ENCODE data around the gene OR2M4. TPM values are rescaled to one million over a fixed set of nuclear protein-coding genes. Genes with fewer than 3 reads are reported as not detected.

The OR2M4 gene
- total RNA-seq, 2 donors from 2014 or later, result 0.11 TPM; not detected in 1

DNA sequence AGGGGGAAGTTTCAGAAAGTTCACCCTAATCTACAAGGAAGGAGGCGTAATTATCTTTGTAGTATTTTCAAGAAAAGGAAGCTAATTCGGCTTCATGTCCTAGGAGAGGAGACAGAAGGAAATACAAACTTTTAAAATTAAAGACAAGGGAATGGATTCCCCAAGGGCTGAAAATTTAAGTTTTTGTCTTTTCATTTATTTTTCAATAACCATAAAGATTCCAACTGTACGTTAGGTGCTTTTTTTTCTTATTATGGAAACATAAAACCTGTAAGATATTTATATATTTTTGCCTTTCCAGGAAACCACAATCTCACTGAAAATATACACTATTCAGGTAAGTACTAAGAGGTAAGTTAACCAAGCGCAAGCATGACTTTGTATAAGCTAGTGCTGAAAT is 34.3 kb upstream of the OR2M4 start, which contains the start of gene OR2M3:
Gene OR2M3, plus strand, starts transcription at position 301 of the 400 bp plus-strand sequence. CDS start 5,803 bp downstream, outside the sequence.
- Histone ChIP-seq H3K36me3 (no peaks in the 10 kb centered on the region), H3K9me3 (no peaks in the 10 kb centered on the region), H3K27ac (no peak within 1 kb of the TSS), H3K27me3 (replicated peaks; ENCODE audit: insufficient read depth) (no peaks in the 10 kb centered on the region), H3K4me1 (replicated peaks) (no peaks in the 10 kb centered on the region), H3K4me3 (no peak within 1 kb of the TSS)
- intact Hi-C loops (cut with DNase I), result no loop called here
- no peak for TF ChIP-seq POLR2AphosphoS5 (IDR thresholded peaks at IDR 0.05)
- TF ChIP-seq, protein P1, sequence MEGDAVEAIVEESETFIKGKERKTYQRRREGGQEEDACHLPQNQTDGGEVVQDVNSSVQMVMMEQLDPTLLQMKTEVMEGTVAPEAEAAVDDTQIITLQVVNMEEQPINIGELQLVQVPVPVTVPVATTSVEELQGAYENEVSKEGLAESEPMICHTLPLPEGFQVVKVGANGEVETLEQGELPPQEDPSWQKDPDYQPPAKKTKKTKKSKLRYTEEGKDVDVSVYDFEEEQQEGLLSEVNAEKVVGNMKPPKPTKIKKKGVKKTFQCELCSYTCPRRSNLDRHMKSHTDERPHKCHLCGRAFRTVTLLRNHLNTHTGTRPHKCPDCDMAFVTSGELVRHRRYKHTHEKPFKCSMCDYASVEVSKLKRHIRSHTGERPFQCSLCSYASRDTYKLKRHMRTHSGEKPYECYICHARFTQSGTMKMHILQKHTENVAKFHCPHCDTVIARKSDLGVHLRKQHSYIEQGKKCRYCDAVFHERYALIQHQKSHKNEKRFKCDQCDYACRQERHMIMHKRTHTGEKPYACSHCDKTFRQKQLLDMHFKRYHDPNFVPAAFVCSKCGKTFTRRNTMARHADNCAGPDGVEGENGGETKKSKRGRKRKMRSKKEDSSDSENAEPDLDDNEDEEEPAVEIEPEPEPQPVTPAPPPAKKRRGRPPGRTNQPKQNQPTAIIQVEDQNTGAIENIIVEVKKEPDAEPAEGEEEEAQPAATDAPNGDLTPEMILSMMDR (IDR thresholded peaks at IDR 0.05), result no peak
- TF ChIP-seq POLR2A (IDR thresholded peaks at IDR 0.05), result no peak
- no peak for DNase-seq (ENCODE audit: low spot score)
- 60% methylated on average over 4 of the region's 4 CpGs for WGBS

DNA sequence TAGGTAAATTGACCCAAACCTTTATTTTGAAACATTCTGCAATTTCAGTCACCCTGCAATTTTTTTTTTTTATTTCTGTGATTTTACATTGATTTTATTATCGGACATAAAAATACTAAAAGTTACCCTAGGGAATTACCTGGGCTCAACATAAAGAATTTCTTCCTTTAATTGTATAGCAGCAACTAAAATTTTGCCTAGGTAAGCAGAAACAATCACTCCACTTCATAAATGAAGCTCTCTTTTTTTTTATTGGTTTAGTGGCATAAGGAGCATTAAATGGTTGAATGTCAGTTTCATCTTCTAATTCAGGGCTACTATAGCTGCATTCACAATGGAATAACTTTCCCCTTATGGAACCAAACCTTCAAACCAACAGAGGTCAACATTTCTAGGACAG is 15.3 kb upstream of the OR2M4 start:
- Histone ChIP-seq H3K9me3 (no peaks in the 10 kb centered on the region), H3K4me1 (replicated peaks) (no peaks in the 10 kb centered on the region), H3K27ac (no peak overlapping the region), H3K27me3 (replicated peaks; ENCODE audit: insufficient read depth) (no peaks in the 10 kb centered on the region), H3K4me3 (no peak overlapping the region), H3K36me3 (no peaks in the 10 kb centered on the region)
- 97% methylated on average over 1 of the region's 1 CpG for WGBS
- DNase-seq (ENCODE audit: low spot score), result no peak
- intact Hi-C loops (cut with DNase I), result no loop called here
- no peak for TF ChIP-seq POLR2A (IDR thresholded peaks at IDR 0.05)
- TF ChIP-seq, protein P1 (IDR thresholded peaks at IDR 0.05), result no peak
- no peak for TF ChIP-seq POLR2AphosphoS5 (IDR thresholded peaks at IDR 0.05)

DNA sequence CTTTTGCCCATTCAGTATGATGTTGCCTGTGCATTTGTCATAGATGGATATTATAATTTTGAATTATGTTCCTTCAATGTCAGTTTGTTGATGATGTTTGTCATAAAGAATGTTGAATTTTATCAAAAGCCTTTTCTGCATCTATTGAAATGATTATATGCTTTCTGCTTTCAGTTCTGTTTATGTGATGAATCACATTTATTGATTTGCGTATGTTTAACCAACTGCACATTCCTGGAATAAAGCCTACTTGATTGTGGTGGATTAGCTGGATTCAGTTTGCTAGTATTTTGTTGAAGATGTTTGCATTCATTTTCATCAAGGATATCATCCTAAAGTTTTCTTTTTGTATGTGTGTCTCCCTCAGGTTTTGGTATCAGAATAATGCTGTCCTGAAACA is 5.7 kb upstream of the OR2M4 start:
- Histone ChIP-seq H3K9me3 (no peaks in the 10 kb centered on the region), H3K27ac (no peak overlapping the region), H3K4me3 (no peak overlapping the region), H3K4me1 (replicated peaks) (no peaks in the 10 kb centered on the region), H3K36me3 (no peaks in the 10 kb centered on the region), H3K27me3 (replicated peaks; ENCODE audit: insufficient read depth) (no peaks in the 10 kb centered on the region)
- TF ChIP-seq, protein P1 (IDR thresholded peaks at IDR 0.05), result no peak
- TF ChIP-seq POLR2AphosphoS5 (IDR thresholded peaks at IDR 0.05) (no peak), POLR2A (IDR thresholded peaks at IDR 0.05) (no peak)
- intact Hi-C loops (cut with DNase I), result no loop called here
- DNase-seq (ENCODE audit: low spot score), result no peak
- 90% methylated on average over 1 of the region's 1 CpG for WGBS

DNA sequence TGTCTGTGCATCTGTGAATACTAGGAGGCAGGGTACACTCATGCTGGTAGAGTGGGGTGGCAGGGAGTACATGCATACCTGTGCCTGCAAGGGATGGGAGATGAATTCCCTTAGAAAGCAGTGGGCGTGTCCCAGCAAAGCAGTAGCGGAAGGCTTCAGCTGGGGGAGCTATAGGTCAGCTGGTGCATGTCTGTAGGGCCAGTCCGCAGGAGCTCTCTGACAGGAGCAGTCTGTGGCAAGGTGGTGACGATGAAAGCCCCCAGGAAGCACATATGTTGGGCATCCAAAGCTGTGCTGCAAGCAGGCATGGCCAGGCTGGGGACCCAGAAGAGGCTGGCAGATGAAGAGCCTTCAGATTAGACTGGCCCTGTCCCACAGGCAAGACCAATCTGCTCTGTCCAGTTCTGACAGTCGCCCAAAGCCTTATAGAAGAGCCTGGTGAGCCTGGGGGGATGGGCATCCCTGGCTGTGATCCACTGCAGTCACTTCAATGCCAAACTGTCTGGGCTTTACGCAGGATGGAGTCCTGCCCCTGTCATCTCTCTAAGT is 1.8 kb upstream of the OR2M4 start:
- Histone ChIP-seq H3K4me3 (no peak overlapping the region), H3K4me1 (replicated peaks) (no peaks in the 10 kb centered on the region), H3K36me3 (no peaks in the 10 kb centered on the region), H3K27ac (no peak overlapping the region), H3K9me3 (no peaks in the 10 kb centered on the region), H3K27me3 (replicated peaks; ENCODE audit: insufficient read depth) (no peaks in the 10 kb centered on the region)
- intact Hi-C loops (cut with DNase I), result no loop called here
- 69% methylated on average over 6 of the region's 6 CpGs for WGBS
- no peak for DNase-seq (ENCODE audit: low spot score)
- no peak for TF ChIP-seq POLR2A (IDR thresholded peaks at IDR 0.05)
- TF ChIP-seq POLR2AphosphoS5 (IDR thresholded peaks at IDR 0.05), result no peak
- TF ChIP-seq, protein P1 (IDR thresholded peaks at IDR 0.05), result no peak

DNA sequence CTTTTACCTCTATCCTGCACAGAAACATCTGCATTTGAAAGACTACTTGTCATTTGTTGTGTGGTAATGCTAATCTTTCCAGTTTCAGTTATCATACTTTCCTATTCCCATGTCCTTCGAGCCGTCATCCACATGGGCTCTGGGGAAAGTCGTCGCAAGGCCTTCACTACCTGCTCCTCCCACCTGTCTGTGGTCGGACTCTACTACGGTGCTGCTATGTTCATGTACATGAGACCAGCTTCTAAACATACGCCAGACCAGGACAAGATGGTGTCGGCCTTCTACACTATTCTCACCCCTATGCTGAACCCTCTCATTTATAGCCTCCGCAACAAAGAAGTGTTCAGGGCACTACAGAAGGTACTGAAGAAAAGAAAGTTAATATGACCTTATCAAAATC is 8.3 kb downstream of the OR2M4 start:
- H3K4me1 ChIP-seq (replicated peaks), result no peaks in the 10 kb centered on the region
- H3K27ac ChIP-seq, result no peak overlapping the region
- H3K4me3 ChIP-seq, result no peak overlapping the region
- WGBS, result 92% methylated on average over 9 of the region's 9 CpGs
- intact Hi-C loops (cut with DNase I), result no loop called here
- DNase-seq (ENCODE audit: low spot score), result no peak
- no peaks in the 10 kb centered on the region for H3K27me3 ChIP-seq (replicated peaks; ENCODE audit: insufficient read depth)
- TF ChIP-seq, protein P1 (IDR thresholded peaks at IDR 0.05), result no peak
- TF ChIP-seq POLR2A (IDR thresholded peaks at IDR 0.05) (no peak), POLR2AphosphoS5 (IDR thresholded peaks at IDR 0.05) (no peak)
- H3K36me3 ChIP-seq, result no peaks in the 10 kb centered on the region
- H3K9me3 ChIP-seq, result no peaks in the 10 kb centered on the region
